Measurements from ENCODE around the gene TP53I11.

Gene TP53I11

DNA sequence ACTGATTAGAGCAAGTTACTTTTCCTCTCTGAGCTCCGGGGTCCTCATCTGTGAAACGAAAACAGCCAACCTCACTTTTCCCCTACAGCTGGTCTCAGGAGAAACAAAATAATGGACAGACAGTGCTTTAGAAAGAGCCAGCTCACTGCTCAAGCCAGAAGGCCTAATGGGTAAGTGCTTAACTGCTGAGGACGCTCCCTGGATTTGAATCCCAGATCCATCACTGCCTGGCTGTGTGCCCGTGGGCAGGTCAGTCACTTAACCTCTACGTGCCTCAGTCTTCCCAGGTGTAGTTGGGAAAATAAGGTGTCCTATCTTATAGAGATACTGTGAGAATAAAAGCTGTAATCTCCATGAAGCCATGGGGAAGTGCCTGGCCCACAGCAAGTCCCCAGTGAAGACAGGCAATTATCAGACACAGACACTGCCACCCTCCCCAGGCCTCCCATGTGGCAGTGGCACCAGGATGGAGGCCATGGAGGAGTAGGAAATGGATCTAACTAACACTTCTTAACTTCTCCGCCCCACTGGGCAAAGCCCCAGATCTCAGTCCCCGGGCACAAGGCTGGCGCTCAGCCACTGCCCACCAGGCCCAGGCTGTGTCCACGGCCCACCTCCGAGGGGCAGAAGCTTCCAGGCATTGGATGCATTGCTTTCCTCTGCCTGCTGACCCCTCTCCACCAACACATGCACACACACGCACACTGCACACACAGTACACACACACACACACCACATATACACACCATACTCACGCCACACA, 9.2 kb downstream of the TP53I11 start:
- no peak for DNase-seq
- no peaks in the 10 kb centered on the region for H3K27me3 ChIP-seq (replicated peaks; ENCODE audit: insufficient read depth, low read length)
- H3K4me1 ChIP-seq (ENCODE audit: low read length): 0 out of 2 replicates have a peak, but pooled peaks cover 9% of the 10 kb centered on the region
- H2AFZ ChIP-seq (ENCODE audit: low read length): no peak overlapping the region
- no peaks in the 10 kb centered on the region for H4K20me1 ChIP-seq (ENCODE audit: insufficient read depth, low read length)
- no peaks in the 10 kb centered on the region for H3K79me2 ChIP-seq (ENCODE audit: low read length)
- no peak overlapping the region for H3K4me2 ChIP-seq (ENCODE audit: low read depth, low read length)
- H3K9me2 ChIP-seq (replicated peaks; ENCODE audit: insufficient read depth, low read length): no peaks in the 10 kb centered on the region
- no peaks in the 10 kb centered on the region for H3K36me3 ChIP-seq (replicated peaks; ENCODE audit: insufficient read depth, low read length)
- no peak overlapping the region for H3K27ac ChIP-seq (ENCODE audit: low read length)
- no peak overlapping the region for H3K9ac ChIP-seq (ENCODE audit: low read length)
- TF ChIP-seq EZH2phosphoT487 (IDR thresholded peaks at IDR 0.05; ENCODE audit: low read length) (no peak), EZH2 (optimal IDR thresholded peaks at IDR 0.05; ENCODE audit: low read depth, low read length) (no peak)
- TF ChIP-seq, protein P1, sequence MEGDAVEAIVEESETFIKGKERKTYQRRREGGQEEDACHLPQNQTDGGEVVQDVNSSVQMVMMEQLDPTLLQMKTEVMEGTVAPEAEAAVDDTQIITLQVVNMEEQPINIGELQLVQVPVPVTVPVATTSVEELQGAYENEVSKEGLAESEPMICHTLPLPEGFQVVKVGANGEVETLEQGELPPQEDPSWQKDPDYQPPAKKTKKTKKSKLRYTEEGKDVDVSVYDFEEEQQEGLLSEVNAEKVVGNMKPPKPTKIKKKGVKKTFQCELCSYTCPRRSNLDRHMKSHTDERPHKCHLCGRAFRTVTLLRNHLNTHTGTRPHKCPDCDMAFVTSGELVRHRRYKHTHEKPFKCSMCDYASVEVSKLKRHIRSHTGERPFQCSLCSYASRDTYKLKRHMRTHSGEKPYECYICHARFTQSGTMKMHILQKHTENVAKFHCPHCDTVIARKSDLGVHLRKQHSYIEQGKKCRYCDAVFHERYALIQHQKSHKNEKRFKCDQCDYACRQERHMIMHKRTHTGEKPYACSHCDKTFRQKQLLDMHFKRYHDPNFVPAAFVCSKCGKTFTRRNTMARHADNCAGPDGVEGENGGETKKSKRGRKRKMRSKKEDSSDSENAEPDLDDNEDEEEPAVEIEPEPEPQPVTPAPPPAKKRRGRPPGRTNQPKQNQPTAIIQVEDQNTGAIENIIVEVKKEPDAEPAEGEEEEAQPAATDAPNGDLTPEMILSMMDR (IDR thresholded peaks at IDR 0.05; ENCODE audit: low read length): no peak
- H3F3A ChIP-seq (ENCODE audit: insufficient read depth, low read length): no peaks in the 10 kb centered on the region
- H3K9me3 ChIP-seq (replicated peaks; ENCODE audit: insufficient read depth, low read length): no peaks in the 10 kb centered on the region
- no peak overlapping the region for H3K4me3 ChIP-seq (ENCODE audit: low read length)

DNA sequence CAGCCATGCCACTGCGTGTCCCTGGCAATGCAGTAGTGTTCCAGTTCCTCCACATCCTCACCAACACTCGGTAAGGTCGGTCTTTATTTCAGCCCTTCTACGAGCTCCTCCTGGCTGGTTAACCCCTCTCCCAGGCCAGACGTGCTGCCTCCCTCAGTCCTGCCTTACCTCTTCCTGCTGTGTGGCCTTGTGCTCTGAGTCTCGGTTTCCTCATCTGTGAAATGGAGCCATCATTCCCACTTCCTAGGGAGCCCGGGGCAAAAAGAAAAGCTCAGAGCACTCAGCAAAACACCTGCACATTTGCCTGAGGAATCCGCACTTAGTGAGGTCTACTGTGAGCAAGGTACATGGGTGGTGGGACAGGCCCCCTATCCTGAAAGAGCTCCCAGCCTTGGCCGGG, 9.8 kb downstream of the TP53I11 start:
- DNase-seq: no peak

DNA sequence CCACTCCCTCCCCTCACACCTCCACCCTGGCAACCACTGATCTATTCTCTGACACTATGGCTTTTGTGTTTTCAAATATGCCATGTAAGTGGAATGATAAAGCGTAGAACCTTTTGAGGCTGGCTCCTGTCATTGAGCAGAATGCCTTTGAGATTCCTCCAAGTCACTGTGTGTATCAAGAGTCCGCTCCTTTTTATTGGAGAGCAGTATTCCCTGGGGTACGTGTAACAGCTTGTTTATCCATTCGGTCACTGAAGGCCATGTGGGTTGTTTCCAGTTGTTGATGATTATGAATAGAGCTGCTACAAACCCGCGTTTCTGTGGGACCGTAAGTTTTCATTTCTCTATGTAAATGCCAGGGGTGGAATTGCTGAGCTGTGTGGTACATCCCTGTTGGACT, 10.3 kb downstream of the TP53I11 start:
- Histone ChIP-seq H3F3A (ENCODE audit: insufficient read depth, low read length) (no peaks in the 10 kb centered on the region), H3K27ac (ENCODE audit: low read length) (no peak overlapping the region), H3K79me2 (ENCODE audit: low read length) (no peaks in the 10 kb centered on the region), H3K4me3 (ENCODE audit: low read length) (no peak overlapping the region), H2AFZ (ENCODE audit: low read length) (no peak overlapping the region), H3K36me3 (replicated peaks; ENCODE audit: insufficient read depth, low read length) (no peaks in the 10 kb centered on the region), H3K9me2 (replicated peaks; ENCODE audit: insufficient read depth, low read length) (no peaks in the 10 kb centered on the region), H3K4me1 (ENCODE audit: low read length) (0 out of 2 replicates have a peak, but pooled peaks cover 9% of the 10 kb centered on the region), H3K4me2 (ENCODE audit: low read depth, low read length) (no peak overlapping the region), H4K20me1 (ENCODE audit: insufficient read depth, low read length) (no peaks in the 10 kb centered on the region), H3K9me3 (replicated peaks; ENCODE audit: insufficient read depth, low read length) (no peaks in the 10 kb centered on the region), H3K27me3 (replicated peaks; ENCODE audit: insufficient read depth, low read length) (no peaks in the 10 kb centered on the region), H3K9ac (ENCODE audit: low read length) (no peak overlapping the region)
- DNase-seq: no peak
- TF ChIP-seq, protein P1 (IDR thresholded peaks at IDR 0.05; ENCODE audit: low read length): no peak
- TF ChIP-seq EZH2phosphoT487 (IDR thresholded peaks at IDR 0.05; ENCODE audit: low read length) (no peak), EZH2 (optimal IDR thresholded peaks at IDR 0.05; ENCODE audit: low read depth, low read length) (no peak)

More for the DNA sequence above, 9.8 kb downstream of the TP53I11 start:
- H3K79me2 ChIP-seq (ENCODE audit: low read length): no peaks in the 10 kb centered on the region
- H3K9me2 ChIP-seq (replicated peaks; ENCODE audit: insufficient read depth, low read length): no peaks in the 10 kb centered on the region
- no peaks in the 10 kb centered on the region for H4K20me1 ChIP-seq (ENCODE audit: insufficient read depth, low read length)
- no peaks in the 10 kb centered on the region for H3K36me3 ChIP-seq (replicated peaks; ENCODE audit: insufficient read depth, low read length)
- no peak overlapping the region for H3K27ac ChIP-seq (ENCODE audit: low read length)
- H3K4me1 ChIP-seq (ENCODE audit: low read length): 0 out of 2 replicates have a peak, but pooled peaks cover 9% of the 10 kb centered on the region
- H2AFZ ChIP-seq (ENCODE audit: low read length): no peak overlapping the region
- H3K9me3 ChIP-seq (replicated peaks; ENCODE audit: insufficient read depth, low read length): no peaks in the 10 kb centered on the region
- H3F3A ChIP-seq (ENCODE audit: insufficient read depth, low read length): no peaks in the 10 kb centered on the region
- no peak overlapping the region for H3K9ac ChIP-seq (ENCODE audit: low read length)
- H3K4me3 ChIP-seq (ENCODE audit: low read length): no peak overlapping the region
- TF ChIP-seq, protein P1 (IDR thresholded peaks at IDR 0.05; ENCODE audit: low read length): no peak
- TF ChIP-seq EZH2 (optimal IDR thresholded peaks at IDR 0.05; ENCODE audit: low read depth, low read length): no peak
- TF ChIP-seq EZH2phosphoT487 (IDR thresholded peaks at IDR 0.05; ENCODE audit: low read length): no peak
- H3K4me2 ChIP-seq (ENCODE audit: low read depth, low read length): no peak overlapping the region
- H3K27me3 ChIP-seq (replicated peaks; ENCODE audit: insufficient read depth, low read length): no peaks in the 10 kb centered on the region
